HG03196 (cell line): ENCODE results near the gene LCA5L.

Source experiments
- ATAC-seq: cut with Tn5 transposase; IDR thresholded peaks from one replicate; pipeline ENCODE4 v1.9.1; 2021; ENCODE audit not compliant: unreplicated experiment

LCA5L gene

DNA sequence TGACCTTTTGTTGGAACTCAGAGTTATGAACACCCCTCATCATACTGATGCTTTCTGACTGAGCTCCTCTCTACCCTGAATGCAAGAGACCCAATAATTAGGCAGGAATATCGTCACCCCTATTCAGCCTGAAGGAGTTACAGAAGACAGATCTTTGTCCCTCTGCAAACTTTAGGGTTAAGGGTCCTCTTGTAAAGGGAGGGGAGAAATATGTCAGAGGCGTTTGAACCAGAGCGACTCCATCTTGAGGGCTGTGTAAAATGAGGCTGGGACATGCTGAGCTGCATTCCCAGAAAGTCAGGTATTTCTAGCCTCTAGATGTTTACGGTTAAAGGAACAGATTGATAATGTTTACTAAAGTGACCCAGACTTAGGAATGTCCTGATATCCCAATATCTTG, 86.2 kb downstream of the LCA5L start:
- ATAC-seq, result no peak
